Measurements from ENCODE around the gene INPP5F. TPM values are rescaled to one million over a fixed set of nuclear protein-coding genes. Genes with fewer than 3 reads are reported as not detected.
"Not testable (repeated sequence)": the region's sequence is repeated elsewhere in the genome, so short reads cannot be mapped to it uniquely, and the experiment has no call there.

Gene INPP5F
- total RNA-seq, 1 donor from 2014 or later, result 47.4 TPM

- H3K27ac Mint-ChIP-seq, result no peak overlapping the region
- no peaks in the 10 kb centered on the region for H3K27me3 Mint-ChIP-seq
- no peak for DNase-seq (ENCODE audit: extremely low spot score, unreplicated experiment)
These were observed 57.3 kb downstream of the INPP5F start for GRCh38 chr10:119782981-119783664.

GRCh38 chr10:119783665-119784027 is 57.8 kb downstream of the INPP5F start:
- TF ChIP-seq CTCF (conservative IDR thresholded peaks at IDR 0.05), result no peak
- Mint-ChIP-seq H3K27ac (no peak overlapping the region), H3K36me3 (no peaks in the 10 kb centered on the region), H3K4me1 (ENCODE audit: unreplicated experiment) (peaks cover 11% of the 10 kb centered on the region), H3K9me3 (no peaks in the 10 kb centered on the region), H3K4me3 (no peak overlapping the region), H3K27me3 (no peaks in the 10 kb centered on the region)
- DNase-seq (ENCODE audit: extremely low spot score, unreplicated experiment), result no peak

More at GRCh38 chr10:119782981-119783664, 57.3 kb downstream of the INPP5F start:
- no peak for TF ChIP-seq CTCF (conservative IDR thresholded peaks at IDR 0.05)
- H3K9me3 Mint-ChIP-seq, result no peaks in the 10 kb centered on the region
- H3K36me3 Mint-ChIP-seq, result no peaks in the 10 kb centered on the region
- H3K4me3 Mint-ChIP-seq, result no peak overlapping the region
- peaks cover 11% of the 10 kb centered on the region for H3K4me1 Mint-ChIP-seq (ENCODE audit: unreplicated experiment)

- no peak for DNase-seq (ENCODE audit: extremely low spot score, unreplicated experiment)
- Mint-ChIP-seq H3K36me3 (no peaks in the 10 kb centered on the region), H3K27me3 (no peaks in the 10 kb centered on the region), H3K4me3 (no peak overlapping the region), H3K4me1 (ENCODE audit: unreplicated experiment) (peaks cover 11% of the 10 kb centered on the region), H3K27ac (no peak overlapping the region), H3K9me3 (no peaks in the 10 kb centered on the region)
- no peak for TF ChIP-seq CTCF (conservative IDR thresholded peaks at IDR 0.05)
These were observed 58.7 kb downstream of the INPP5F start for GRCh38 chr10:119784340-119785067.

- peaks cover 11% of the 10 kb centered on the region for H3K4me1 Mint-ChIP-seq (ENCODE audit: unreplicated experiment)
- H3K36me3 Mint-ChIP-seq, result no peaks in the 10 kb centered on the region
- no peak for TF ChIP-seq CTCF (conservative IDR thresholded peaks at IDR 0.05)
- peak overlapping the region; percentile 15 for H3K27ac Mint-ChIP-seq
- no peaks in the 10 kb centered on the region for H3K9me3 Mint-ChIP-seq
- no peak overlapping the region for H3K4me3 Mint-ChIP-seq
- DNase-seq (ENCODE audit: extremely low spot score, unreplicated experiment), result no peak
- H3K27me3 Mint-ChIP-seq, result no peaks in the 10 kb centered on the region
These were observed 60.4 kb downstream of the INPP5F start for GRCh38 chr10:119786117-119786769.

GRCh38 chr10:119795101-119795500 is 69.3 kb downstream of the INPP5F start:
- not testable (repeated sequence) for H3K9me3 Mint-ChIP-seq; H3K4me1 Mint-ChIP-seq (ENCODE audit: unreplicated experiment); DNase-seq (ENCODE audit: extremely low spot score, unreplicated experiment); H3K27me3 Mint-ChIP-seq; H3K27ac Mint-ChIP-seq; H3K4me3 Mint-ChIP-seq
- H3K36me3 Mint-ChIP-seq, result peaks cover 16% of the 10 kb centered on the region

- Mint-ChIP-seq H3K27ac (no peak overlapping the region), H3K9me3 (no peaks in the 10 kb centered on the region), H3K36me3 (peaks cover 19% of the 10 kb centered on the region)
These were observed 70.2 kb downstream of the INPP5F start for GRCh38 chr10:119796039-119796438.

More at GRCh38 chr10:119796039-119796438, 70.2 kb downstream of the INPP5F start:
- H3K4me3 Mint-ChIP-seq, result no peak overlapping the region
- no peak for TF ChIP-seq CTCF (conservative IDR thresholded peaks at IDR 0.05)
- H3K27me3 Mint-ChIP-seq, result no peaks in the 10 kb centered on the region
- no peaks in the 10 kb centered on the region for H3K4me1 Mint-ChIP-seq (ENCODE audit: unreplicated experiment)
- no peak for DNase-seq (ENCODE audit: extremely low spot score, unreplicated experiment)

Measured in type B pancreatic cell (in vitro differentiated cells).